Body of pancreas (tissue), 4 donors: ENCODE measurements around the gene EIF2B1.

Source experiments
- CTCF ChIP-seq, 7 experiments: fragments of 450-650 bp in 4 of 7; fragments of 200-600 bp in 3 of 7; sonication (generic) in 3 of 7; IDR thresholded peaks; one replicate each; pipeline ENCODE4 v1.5.1; 2016 to 2019; ENCODE audit warnings: antibody characterized with exemption in 7 of 7
- POLR2A ChIP-seq, 3 donors: fragments of 450-650 bp; IDR thresholded peaks; one replicate each; pipeline ENCODE4 v1.6.1; 2016; ENCODE audit warnings: antibody characterized with exemption in 3 of 3, mild to moderate bottlenecking in 2 of 3

- TF ChIP-seq CTCF (IDR thresholded peaks at IDR 0.05) = no peak
- no peak for TF ChIP-seq POLR2A (IDR thresholded peaks at IDR 0.05)
Observed at GRCh38 chr12:123578243-123578642, 55.2 kb downstream of the EIF2B1 start.
